Nephron progenitor cell (in vitro differentiated cells): ENCODE results near the gene TBC1D16.
A peak's percentile ranks its signal among the peaks of the same experiment; 100 is the strongest.

Source experiments
- DNase-seq: peaks from one replicate; pipeline ENCODE4 v3.0.0; 2021
- H3K27ac Mint-ChIP-seq: 2 replicates; pipeline ENCODE4 v1.8.0; 2021; ENCODE audit warnings: mild to moderate bottlenecking, moderate library complexity, mixed read lengths
- H3K27me3 Mint-ChIP-seq: 2 replicates; pipeline ENCODE4 v1.8.0; 2021; ENCODE audit warnings: mild to moderate bottlenecking, low read depth, mixed read lengths; ENCODE audit not compliant: poor library complexity
- H3K36me3 Mint-ChIP-seq: 2 replicates; pipeline ENCODE4 v1.8.0; 2021; ENCODE audit warnings: low read depth, mixed read lengths
- H3K4me1 Mint-ChIP-seq: 2 replicates; pipeline ENCODE4 v1.8.0; 2021; ENCODE audit warnings: mixed read lengths
- H3K4me3 Mint-ChIP-seq: 2 replicates; pipeline ENCODE4 v1.8.0; 2021; ENCODE audit warnings: mild to moderate bottlenecking, moderate library complexity, mixed read lengths
- H3K9me3 Mint-ChIP-seq: 2 replicates; pipeline ENCODE4 v1.8.0; 2021; ENCODE audit warnings: mild to moderate bottlenecking, moderate library complexity, mixed read lengths
- CTCF ChIP-seq: fragments of 200-600 bp; sonication (generic); IDR thresholded peaks from 2 replicates; pipeline ENCODE4 v1.5.0; 2021; ENCODE audit warnings: antibody characterized with exemption

TBC1D16 gene

DNA sequence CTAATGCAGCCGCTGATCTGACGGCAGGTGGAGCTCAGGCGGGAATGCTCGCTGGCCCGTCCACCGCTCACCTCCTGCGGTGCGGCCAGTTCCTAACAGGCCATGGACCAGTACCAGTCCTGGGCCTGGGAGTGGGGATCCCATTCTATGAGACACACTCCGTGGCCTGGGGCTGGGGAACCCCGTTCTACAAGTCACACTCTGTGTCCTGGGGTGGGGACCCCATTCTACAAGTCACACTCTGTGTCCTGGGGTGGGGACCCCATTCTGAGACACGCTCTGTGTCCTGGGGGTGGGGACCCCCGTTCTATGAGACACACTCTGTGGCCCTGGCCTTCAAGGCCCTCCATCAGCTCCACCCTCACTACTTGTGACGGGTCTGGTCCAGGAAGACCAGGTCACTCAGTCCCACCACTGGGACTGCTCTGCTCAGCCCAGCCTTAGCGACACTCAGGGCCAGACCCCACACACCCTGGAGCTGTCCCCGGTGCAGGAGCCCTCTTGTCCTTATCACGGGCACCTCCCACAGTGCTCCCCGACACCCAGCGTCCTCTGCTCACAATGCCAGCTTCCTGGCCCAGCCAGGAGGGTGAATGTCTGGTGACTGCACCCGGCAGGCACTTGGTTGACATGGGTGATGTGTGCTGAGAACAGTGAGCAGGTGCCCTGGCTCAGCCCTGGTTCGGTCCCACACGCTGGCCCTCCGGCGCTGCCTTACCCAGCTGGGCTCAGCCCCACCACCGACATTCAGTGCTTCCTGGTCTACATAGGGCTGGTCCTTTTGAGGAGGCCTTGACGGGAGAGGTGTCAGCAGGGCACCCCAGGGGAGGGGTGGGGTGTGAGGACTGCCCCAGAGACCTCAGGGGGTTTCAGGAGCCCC is 89.1 kb downstream of the TBC1D16 start:
- DNase-seq: peak; percentile 1
- peaks cover 45% of the 10 kb centered on the region for H3K36me3 Mint-ChIP-seq

DNA sequence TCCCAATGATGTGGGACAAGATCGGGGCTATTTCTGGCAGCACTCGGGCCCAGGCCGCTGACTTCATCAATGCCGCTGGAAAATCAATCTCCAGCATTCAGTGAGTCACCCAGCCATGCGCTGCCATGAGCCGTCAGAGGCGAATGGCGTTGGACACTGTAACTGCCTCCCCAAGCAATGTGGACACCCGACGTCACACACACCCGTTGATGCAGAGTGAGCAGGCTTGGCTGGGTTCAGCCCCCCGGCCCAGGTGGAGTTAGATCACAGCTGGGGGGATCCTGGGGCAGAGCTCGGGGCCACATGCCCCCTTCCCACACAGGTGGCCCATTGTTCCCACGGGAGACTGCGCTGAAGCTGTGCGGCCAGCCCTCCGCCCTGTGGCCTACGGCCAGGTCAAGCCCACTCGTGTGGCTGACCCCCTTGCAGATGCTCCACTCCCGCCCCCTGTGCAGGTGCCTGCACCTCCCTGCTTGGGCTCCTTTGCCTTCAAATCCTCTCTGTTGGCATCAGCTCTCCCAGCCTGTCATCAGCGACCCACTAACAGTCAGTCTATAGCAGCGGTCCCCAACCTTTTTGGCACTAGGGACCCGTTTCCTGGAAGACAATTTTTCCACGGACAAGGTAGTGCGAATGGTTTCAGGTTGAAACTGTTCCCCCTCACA is 89.9 kb downstream of the TBC1D16 start:
- no peak for TF ChIP-seq CTCF
- Mint-ChIP-seq H3K36me3 (peaks cover 45% of the 10 kb centered on the region), H3K4me3 (no peak overlapping the region), H3K27me3 (peaks cover 19% of the 10 kb centered on the region), H3K27ac (peak overlapping the region; percentile 60), H3K9me3 (no peaks in the 10 kb centered on the region), H3K4me1 (peaks cover 21% of the 10 kb centered on the region)
- no peak for DNase-seq

More for the DNA sequence above, 89.1 kb downstream of the TBC1D16 start:
- peaks cover 21% of the 10 kb centered on the region for H3K27me3 Mint-ChIP-seq
- no peak for TF ChIP-seq CTCF
- H3K27ac Mint-ChIP-seq: no peak overlapping the region
- peaks cover 29% of the 10 kb centered on the region for H3K4me1 Mint-ChIP-seq
- no peak overlapping the region for H3K4me3 Mint-ChIP-seq
- no peaks in the 10 kb centered on the region for H3K9me3 Mint-ChIP-seq

DNA sequence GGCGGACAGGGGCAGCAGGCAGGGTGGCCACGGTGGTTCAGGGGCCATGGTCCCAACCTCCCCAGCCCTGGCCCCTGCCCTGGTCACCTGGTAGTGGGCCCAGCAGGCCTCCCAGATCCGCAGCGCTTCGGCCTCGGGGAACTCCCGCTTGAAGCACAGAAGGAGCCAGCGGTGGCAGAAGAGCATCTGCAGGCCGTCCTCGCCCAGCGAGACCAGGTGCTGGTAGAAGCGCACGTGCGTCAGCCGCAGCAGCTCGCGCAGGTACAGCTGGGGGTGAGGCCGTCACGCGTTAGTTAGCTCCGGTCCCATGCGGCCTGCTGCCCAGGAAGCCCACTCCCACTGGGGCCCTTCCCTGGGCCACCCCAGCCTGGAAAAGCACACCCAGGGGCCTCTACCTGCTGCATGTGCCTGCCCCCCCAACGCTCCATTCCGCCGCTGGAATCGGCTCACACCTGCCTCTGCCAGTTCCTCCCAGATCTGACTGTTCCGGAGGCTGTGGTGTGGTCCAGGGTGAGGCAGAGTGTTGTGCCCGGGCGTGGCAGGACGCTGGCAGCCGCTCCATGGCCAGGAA is 90.8 kb downstream of the TBC1D16 start:
- no peak for TF ChIP-seq CTCF
- DNase-seq: no peak
- H3K27ac Mint-ChIP-seq: no peak overlapping the region
- peaks cover 51% of the 10 kb centered on the region for H3K36me3 Mint-ChIP-seq
- H3K4me1 Mint-ChIP-seq: peaks cover 17% of the 10 kb centered on the region
- H3K27me3 Mint-ChIP-seq: peaks cover 11% of the 10 kb centered on the region
- no peak overlapping the region for H3K4me3 Mint-ChIP-seq
- H3K9me3 Mint-ChIP-seq: no peaks in the 10 kb centered on the region

DNA sequence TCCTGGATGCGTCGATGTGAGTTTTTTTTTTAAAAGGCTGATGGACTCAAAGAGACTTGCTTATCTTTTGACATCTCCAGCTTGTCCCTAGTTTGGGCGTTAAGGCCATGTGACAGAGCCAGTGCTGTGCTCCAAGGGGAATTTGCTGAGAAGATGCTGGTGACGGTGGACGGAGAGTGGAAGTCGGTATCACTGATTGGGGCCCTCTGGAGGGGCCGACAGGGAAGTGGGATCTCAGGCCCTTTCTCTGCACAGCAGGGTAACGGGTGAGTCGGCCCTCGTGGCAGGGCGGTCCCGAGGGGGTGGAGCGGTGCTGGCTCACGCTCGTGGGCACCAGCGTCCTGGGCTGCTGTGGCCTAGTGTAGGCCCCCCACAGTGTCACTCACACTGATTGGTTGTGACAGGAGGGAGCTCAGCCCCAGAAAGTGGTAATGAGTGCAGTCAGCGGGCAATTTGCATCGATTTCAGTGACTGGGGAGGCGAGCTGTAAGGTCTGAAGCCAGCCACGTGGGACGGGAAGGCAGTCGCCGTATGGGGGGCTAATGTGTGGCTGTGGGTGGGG is 91.3 kb downstream of the TBC1D16 start:
- Mint-ChIP-seq H3K9me3 (no peaks in the 10 kb centered on the region), H3K27ac (no peak overlapping the region), H3K4me1 (peaks cover 17% of the 10 kb centered on the region), H3K4me3 (no peak overlapping the region), H3K36me3 (peaks cover 51% of the 10 kb centered on the region), H3K27me3 (peaks cover 6% of the 10 kb centered on the region)
- no peak for TF ChIP-seq CTCF
- no peak for DNase-seq

DNA sequence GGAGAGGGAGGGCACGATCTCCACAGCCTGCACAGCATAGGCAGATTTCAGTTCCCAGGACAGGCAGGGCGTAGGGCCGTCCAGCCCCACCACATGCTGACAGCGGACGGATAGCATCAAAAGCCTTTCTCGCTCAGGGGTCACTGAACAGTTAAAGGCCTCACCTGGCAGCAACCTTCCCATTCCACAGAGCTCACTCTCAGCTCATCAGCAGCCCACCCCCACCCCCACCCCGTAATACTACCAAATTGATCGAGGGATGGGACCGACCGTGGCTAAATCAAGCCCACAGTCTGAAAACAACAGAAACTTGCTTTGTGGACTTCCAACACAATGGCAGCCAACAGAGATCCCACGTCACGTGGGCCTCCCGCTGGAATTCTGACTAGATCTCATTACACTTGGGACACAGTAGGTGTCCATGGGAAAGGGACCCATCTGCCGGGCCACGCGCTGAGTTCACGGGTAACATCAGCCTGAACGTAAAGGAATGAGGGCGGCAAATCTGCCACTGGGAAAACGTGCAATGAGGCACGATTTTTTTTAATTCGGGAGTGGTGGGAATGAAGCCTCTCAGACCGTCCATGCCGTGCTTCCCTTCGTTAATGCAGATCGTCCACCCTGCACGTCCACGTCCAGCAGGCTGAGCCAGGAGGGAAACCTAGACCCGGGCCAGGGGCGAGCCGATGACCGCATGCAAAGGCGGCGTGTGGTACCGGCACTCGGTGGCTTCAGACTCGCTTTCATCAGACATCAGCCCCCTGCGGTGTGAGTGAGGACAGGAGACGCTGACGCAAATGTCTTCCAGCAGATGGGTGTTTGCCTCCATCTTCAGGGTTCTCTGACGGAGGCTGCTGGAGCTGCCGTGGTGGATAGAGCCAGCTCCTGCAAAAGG is 92.1 kb downstream of the TBC1D16 start:
- Mint-ChIP-seq H3K4me3 (no peak overlapping the region), H3K4me1 (peaks cover 23% of the 10 kb centered on the region), H3K27me3 (peaks cover 6% of the 10 kb centered on the region), H3K9me3 (no peaks in the 10 kb centered on the region), H3K27ac (peak overlapping the region; percentile 78), H3K36me3 (peaks cover 54% of the 10 kb centered on the region)
- peak; percentile 5 for DNase-seq
- no peak for TF ChIP-seq CTCF
